ENCODE data around the gene ANKRD22.

DNA sequence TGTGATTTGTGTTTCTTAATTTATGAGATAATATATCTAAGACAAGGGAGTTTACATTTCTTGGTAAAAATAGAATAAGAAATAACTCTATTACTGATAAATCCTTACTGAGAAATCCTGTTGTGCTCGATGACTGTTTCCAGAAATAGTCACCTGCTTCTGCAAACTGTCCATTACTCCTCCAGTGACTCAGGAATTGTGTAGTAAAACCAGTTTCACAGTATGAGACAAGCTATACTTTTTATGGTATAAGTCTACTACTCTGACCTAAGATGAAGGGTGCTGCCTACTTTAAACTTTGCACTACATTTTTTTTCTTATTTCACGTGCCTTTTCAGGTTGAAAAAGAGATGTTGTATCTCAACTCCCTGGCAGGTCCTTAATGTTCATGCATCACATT lies 6.8 kb upstream of the ANKRD22 start:
- TF ChIP-seq, protein P1, sequence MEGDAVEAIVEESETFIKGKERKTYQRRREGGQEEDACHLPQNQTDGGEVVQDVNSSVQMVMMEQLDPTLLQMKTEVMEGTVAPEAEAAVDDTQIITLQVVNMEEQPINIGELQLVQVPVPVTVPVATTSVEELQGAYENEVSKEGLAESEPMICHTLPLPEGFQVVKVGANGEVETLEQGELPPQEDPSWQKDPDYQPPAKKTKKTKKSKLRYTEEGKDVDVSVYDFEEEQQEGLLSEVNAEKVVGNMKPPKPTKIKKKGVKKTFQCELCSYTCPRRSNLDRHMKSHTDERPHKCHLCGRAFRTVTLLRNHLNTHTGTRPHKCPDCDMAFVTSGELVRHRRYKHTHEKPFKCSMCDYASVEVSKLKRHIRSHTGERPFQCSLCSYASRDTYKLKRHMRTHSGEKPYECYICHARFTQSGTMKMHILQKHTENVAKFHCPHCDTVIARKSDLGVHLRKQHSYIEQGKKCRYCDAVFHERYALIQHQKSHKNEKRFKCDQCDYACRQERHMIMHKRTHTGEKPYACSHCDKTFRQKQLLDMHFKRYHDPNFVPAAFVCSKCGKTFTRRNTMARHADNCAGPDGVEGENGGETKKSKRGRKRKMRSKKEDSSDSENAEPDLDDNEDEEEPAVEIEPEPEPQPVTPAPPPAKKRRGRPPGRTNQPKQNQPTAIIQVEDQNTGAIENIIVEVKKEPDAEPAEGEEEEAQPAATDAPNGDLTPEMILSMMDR (IDR thresholded peaks at IDR 0.05) = no peak
- TF ChIP-seq POLR2AphosphoS5 (IDR thresholded peaks at IDR 0.05) (no peak), POLR2A (IDR thresholded peaks at IDR 0.05) (no peak), EP300 (IDR thresholded peaks at IDR 0.05) (no peak)

All from gastroesophageal sphincter (tissue), 3 donors.